H1 (cell line): Measurements from ENCODE around the gene LTC4S. TPM values are rescaled to one million over a fixed set of nuclear protein-coding genes. Genes with fewer than 3 reads are reported as not detected.

ENCODE experiments used
- CTCF ChIA-PET: fragments of 300-600 bp; sonication (Branson Sonifier 250); formaldehyde crosslinking; loops from one replicate; lab custom pipeline; 2021; ENCODE audit not compliant: partially characterized antibody; lab: Charles Lee
- POLR2A ChIA-PET: fragments of 300-600 bp; sonication (Branson Sonifier 250); formaldehyde crosslinking; loops from one replicate; lab custom pipeline; 2021; ENCODE audit warnings: inconsistent platforms; ENCODE audit not compliant: partially characterized antibody; lab: Charles Lee
- DNase-seq, 2 experiments: peaks; one replicate each; pipeline versions ENCODE4 v3.0.0 to v3.0.0-alpha.2; 2010 to 2022; ENCODE audit warnings: low spot score in 2 of 2, low read depth in 1 of 2, mixed read lengths in 1 of 2
- FAIRE-seq: peaks from 2 replicates; lab custom pipeline; 2011; peaks lifted over from hg19 to GRCh38; lab: Jason Lieb, UNC
- H2AFZ ChIP-seq: 2 replicates; pipeline ENCODE4 v1.8.1; 2012; ENCODE audit warnings: low read length, inconsistent platforms
- H2AK5ac ChIP-seq: 2 replicates; pipeline ENCODE4 v1.6.1; 2013; ENCODE audit warnings: low read depth, low read length
- H2BK120ac ChIP-seq: replicated peaks from 2 replicates; pipeline ENCODE3; 2013; ENCODE audit warnings: low read depth, low read length, inconsistent platforms
- H2BK12ac ChIP-seq: 2 replicates; pipeline ENCODE4 v1.6.1; 2013; ENCODE audit warnings: low read depth, low read length
- H2BK15ac ChIP-seq: 2 replicates; pipeline ENCODE4 v1.6.1; 2013; ENCODE audit warnings: low read length
- H2BK20ac ChIP-seq: 2 replicates; pipeline ENCODE4 v1.6.1; 2013; ENCODE audit warnings: low read length
- H2BK5ac ChIP-seq: 2 replicates; pipeline ENCODE4 v1.6.1; 2013; ENCODE audit warnings: low read depth, low read length
- H3K14ac ChIP-seq: 2 replicates; pipeline ENCODE4 v1.6.1; 2013; ENCODE audit warnings: inconsistent platforms; ENCODE audit not compliant: insufficient read length
- H3K18ac ChIP-seq: 2 replicates; pipeline ENCODE4 v1.6.1; 2013; ENCODE audit warnings: low read length; ENCODE audit errors: extremely low read depth
- H3K23ac ChIP-seq: 2 replicates; pipeline ENCODE4 v1.6.1; 2013; ENCODE audit warnings: inconsistent platforms; ENCODE audit not compliant: insufficient read length
- H3K23me2 ChIP-seq: 2 replicates; pipeline ENCODE4 v1.6.1; 2013; ENCODE audit warnings: low read depth, low read length
- H3K27ac ChIP-seq: 2 replicates; pipeline ENCODE4 v1.6.1; 2011; ENCODE audit warnings: low read depth, low read length, inconsistent platforms
- H3K27me3 ChIP-seq, 4 experiments: replicated peaks in 1 of 4; 1 replicate in 1 of 4; 2 replicates in 3 of 4; pipeline versions ENCODE4 v1.6.1 to v1.8.1; 2011 to 2013; ENCODE audit warnings: low read length in 3 of 4, mild to moderate bottlenecking in 3 of 4, inconsistent platforms in 2 of 4, mixed read lengths in 2 of 4, moderate library complexity in 1 of 4; ENCODE audit not compliant: control insufficient read depth in 3 of 4, insufficient read depth in 3 of 4; ENCODE audit errors: extremely low read depth in 1 of 4
- H3K36me3 ChIP-seq, 4 experiments: 2 replicates each; pipeline versions ENCODE4 v1.6.1 to v1.8.1; 2011 to 2013; ENCODE audit warnings: mild to moderate bottlenecking in 4 of 4, low read length in 3 of 4, moderate library complexity in 2 of 4, control low read depth in 1 of 4, inconsistent platforms in 1 of 4; ENCODE audit not compliant: insufficient read depth in 4 of 4, control insufficient read depth in 2 of 4
- H3K4ac ChIP-seq: replicated peaks from 2 replicates; pipeline ENCODE3; 2013; ENCODE audit warnings: low read length, low read depth, mixed read lengths, inconsistent platforms; ENCODE audit not compliant: insufficient read length
- H3K4me1 ChIP-seq, 4 experiments: replicated peaks in 1 of 4; 1 replicate in 1 of 4; 2 replicates in 3 of 4; pipeline versions ENCODE4 v1.6.1 to v1.8.1; 2011 to 2013; ENCODE audit warnings: low read length in 3 of 4, inconsistent platforms in 2 of 4, mixed read lengths in 1 of 4; ENCODE audit not compliant: insufficient read depth in 4 of 4, control insufficient read depth in 3 of 4
- H3K4me2 ChIP-seq, 2 experiments: 2 replicates each; pipeline versions ENCODE4 v1.6.1 to v1.8.1; 2011 to 2013; ENCODE audit warnings: low read depth in 2 of 2, low read length in 2 of 2, control low read depth in 1 of 2, inconsistent platforms in 1 of 2, mild to moderate bottlenecking in 1 of 2; ENCODE audit not compliant: insufficient read depth in 1 of 2
- H3K4me3 ChIP-seq, 4 experiments: fragments of 200-600, 300-600 bp in 1 of 4; sonication (generic), shearing (Covaris generic), sonication (Bioruptor Twin) in 1 of 4; 2 replicates each; pipeline versions ENCODE4 v1.5.1 to v1.8.1; 2011 to 2016; ENCODE audit warnings: low read length in 4 of 4, low read depth in 3 of 4, control low read depth in 2 of 4, inconsistent platforms in 2 of 4, mild to moderate bottlenecking in 2 of 4, mixed read lengths in 1 of 4, moderate library complexity in 1 of 4; ENCODE audit not compliant: insufficient read depth in 2 of 4; ENCODE audit errors: extremely low read depth in 1 of 4
- H3K56ac ChIP-seq: replicated peaks from 2 replicates; pipeline ENCODE3; 2013; ENCODE audit warnings: low read depth, mild to moderate bottlenecking, mixed read lengths, low read length, inconsistent platforms; ENCODE audit not compliant: insufficient read length
- H3K79me1 ChIP-seq: 2 replicates; pipeline ENCODE4 v1.6.1; 2013; ENCODE audit warnings: low read depth, low read length, control low read depth
- H3K79me2 ChIP-seq, 2 experiments: 2 replicates each; pipeline versions ENCODE4 v1.6.1 to v1.8.1; 2012 to 2013; ENCODE audit warnings: low read length in 2 of 2, mild to moderate bottlenecking in 2 of 2, inconsistent platforms in 1 of 2; ENCODE audit not compliant: insufficient read depth in 2 of 2, control insufficient read depth in 1 of 2
- H3K9ac ChIP-seq, 4 experiments: replicated peaks in 1 of 4; 1 replicate in 1 of 4; 2 replicates in 3 of 4; pipeline versions ENCODE4 v1.6.1 to v1.8.1; 2011 to 2013; ENCODE audit warnings: low read depth in 3 of 4, low read length in 3 of 4, control low read depth in 2 of 4, mild to moderate bottlenecking in 2 of 4, moderate library complexity in 2 of 4, inconsistent platforms in 1 of 4; ENCODE audit errors: extremely low read depth in 1 of 4
- H3K9me3 ChIP-seq, 2 experiments: 2 replicates each; pipeline versions ENCODE4 v1.6.1 to v1.8.1; 2012 to 2013; ENCODE audit warnings: mild to moderate bottlenecking in 2 of 2, moderate library complexity in 2 of 2, control low read depth in 1 of 2, inconsistent platforms in 1 of 2, low read depth in 1 of 2, low read length in 1 of 2, mixed read lengths in 1 of 2; ENCODE audit not compliant: insufficient read depth in 2 of 2
- H4K20me1 ChIP-seq, 2 experiments: replicated peaks in 1 of 2; 2 replicates each; pipeline versions ENCODE3 to v1.8.1; 2011 to 2013; ENCODE audit warnings: inconsistent platforms in 2 of 2, low read length in 2 of 2, mild to moderate bottlenecking in 1 of 2; ENCODE audit not compliant: insufficient read depth in 2 of 2, control insufficient read depth in 1 of 2
- H4K5ac ChIP-seq: 2 replicates; pipeline ENCODE4 v1.6.1; 2013; ENCODE audit warnings: low read length, low read depth, mixed read lengths, inconsistent platforms; ENCODE audit not compliant: insufficient read length
- H4K8ac ChIP-seq: 2 replicates; pipeline ENCODE4 v1.8.0; 2013; ENCODE audit warnings: mild to moderate bottlenecking, moderate library complexity, low read length, inconsistent platforms; ENCODE audit not compliant: insufficient read depth; ENCODE audit errors: extremely low read depth
- H4K91ac ChIP-seq: replicated peaks from 2 replicates; pipeline ENCODE3; 2013; ENCODE audit warnings: low read length, mixed read lengths, inconsistent platforms; ENCODE audit not compliant: insufficient read length
- BACH1 ChIP-seq: IDR thresholded peaks from 2 replicates; pipeline ENCODE4 v1.6.1; 2012; ENCODE audit warnings: low read length, improper control_type of control experiment
- RAD21 ChIP-seq, 2 experiments: IDR thresholded peaks in 1 of 2; conservative IDR thresholded peaks in 1 of 2; 2 replicates each; pipeline ENCODE4 v1.6.1; 2011; ENCODE audit warnings: low read depth in 2 of 2, low read length in 2 of 2, improper control_type of control experiment in 1 of 2, inconsistent platforms in 1 of 2, mild to moderate bottlenecking in 1 of 2, moderate library complexity in 1 of 2
- SIN3A ChIP-seq, 2 experiments: IDR thresholded peaks in 1 of 2; conservative IDR thresholded peaks in 1 of 2; 2 replicates each; pipeline ENCODE4 v1.6.1; 2011 to 2012; ENCODE audit warnings: low read length in 2 of 2, improper control_type of control experiment in 1 of 2, low read depth in 1 of 2, mild to moderate bottlenecking in 1 of 2
- SIX5 ChIP-seq: IDR thresholded peaks from 2 replicates; pipeline ENCODE4 v1.6.1; 2011; ENCODE audit warnings: mild to moderate bottlenecking, low read depth, low read length
- WGBS, 2 experiments: shearing (Covaris generic) in 1 of 2; methylation state at CpG; one replicate each; pipeline versions ENCODE4 v1.1.6 to v1.1.7; 2013 to 2015; ENCODE audit warnings: low lambda C conversion rate in 2 of 2, mixed read lengths in 2 of 2, inconsistent platforms in 1 of 2, low coverage in 1 of 2, missing lambda C conversion rate in 1 of 2; ENCODE audit not compliant: insufficient replicate concordance in 2 of 2, insufficient coverage in 1 of 2, insufficient read length in 1 of 2; ENCODE audit errors: extremely low coverage in 1 of 2, missing lambda C conversion rate in 1 of 2; 5-methylcytosine and 5-hydroxymethylcytosine counted together
- polyA plus RNA-seq, 7 experiments: library from polyadenylated mRNA; depleted of rRNA in 3 of 7; stranded (reverse) in 5 of 7; unstranded in 2 of 7; fragments of >200 nt in 5 of 7; fragments of 200-250 nt in 2 of 7; gene quantifications; 1 replicate in 5 of 7; 2 replicates in 1 of 7; 4 replicates in 1 of 7; pipeline versions ENCODE4 v1.2.1 to v1.2.3, GENCODE V29; 2011 to 2013; ENCODE audit warnings: missing spikeins in 2 of 7, mixed read lengths in 2 of 7
- total RNA-seq: library from RNA; stranded (reverse); fragmentation: NEBNext Ultra II Directional; extraction: Animal tissue kit (Norgen Biotek cat#: 25700); gene quantifications from 2 replicates; pipeline ENCODE4 v1.2.1, GENCODE V29; 2021
- TF ChIP-seq, protein P1 (sequence below): IDR thresholded peaks from 2 replicates; pipeline ENCODE4 v1.6.1; 2011; ENCODE audit warnings: low read depth, mild to moderate bottlenecking, low read length; ENCODE audit not compliant: insufficient read depth
- TF ChIP-seq, protein P2 (sequence below), 3 experiments: IDR thresholded peaks; 1 replicate in 2 of 3; 2 replicates in 1 of 3; pipeline versions ENCODE4 v1.5.1 to v1.6.1; 2011; ENCODE audit warnings: low read length in 3 of 3, mild to moderate bottlenecking in 3 of 3, inconsistent platforms in 2 of 3, low read depth in 1 of 3, moderate library complexity in 1 of 3; ENCODE audit not compliant: insufficient read depth in 1 of 3; ENCODE audit errors: control extremely low read depth in 1 of 3

Gene LTC4S
- total and polyA plus RNA-seq, 2 of the 8 experiments (the other 6 are each of a cell fraction or from before 2014, with no cell fraction given) = 2.2 to 3.7 TPM

DNA sequence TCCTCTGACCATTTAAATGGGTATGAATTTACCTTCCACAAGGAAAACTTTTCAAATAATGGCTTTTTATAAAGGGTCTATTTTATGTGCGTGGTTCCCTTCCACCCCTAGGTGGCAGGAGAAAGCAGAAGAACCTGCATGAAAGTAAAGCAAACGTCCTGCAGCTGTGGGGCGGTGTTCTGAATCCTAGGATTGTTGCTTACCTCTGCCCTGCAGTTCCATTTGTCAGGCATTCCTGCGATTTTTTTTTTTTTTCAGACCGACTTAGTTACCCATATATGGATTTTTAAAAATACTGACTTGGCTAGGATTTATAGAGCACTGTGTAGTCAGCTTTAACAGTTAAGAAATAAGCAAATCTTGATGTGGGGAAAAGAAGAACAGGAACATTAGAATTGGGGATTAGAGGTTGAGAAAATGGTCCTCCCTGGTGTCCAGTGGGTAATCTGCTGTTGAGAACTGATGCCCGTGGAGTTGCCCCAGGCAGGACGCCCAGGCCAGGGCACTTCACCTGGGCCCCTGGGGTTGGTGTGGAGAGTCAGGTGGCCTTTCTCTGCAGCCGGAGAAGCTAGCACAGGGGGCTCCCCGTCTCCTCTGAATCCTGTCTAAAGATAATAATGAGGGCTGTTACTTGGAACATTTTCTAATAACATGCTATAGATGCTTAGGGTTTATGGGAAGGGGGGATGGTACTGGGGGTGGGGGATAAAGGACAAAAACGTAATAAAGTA is 30.4 kb upstream of the LTC4S start:
- H4K20me1 ChIP-seq = peaks cover 24 to 34% of the 10 kb centered on the region in 2 experiments
- no peak overlapping the region for H2BK20ac ChIP-seq

More for the DNA sequence above, 30.4 kb upstream of the LTC4S start:
- H3K79me2 ChIP-seq = peaks cover 3 to 76% of the 10 kb centered on the region in 2 experiments; a peak in 3 of 4 replicates
- H3K4ac ChIP-seq = no peak overlapping the region
- H4K8ac ChIP-seq = no peak overlapping the region
- H3K27ac ChIP-seq = no peak overlapping the region
- CTCF ChIA-PET = interaction anchor here (0.6 to 4.9 kb wide), 34 partner anchors 9 to 1010 kb away, joined by 3 to 32 read pairs (median 4); partner anchors contain the start of gene LTC4S
- H4K91ac ChIP-seq = no peak overlapping the region
- no peak overlapping the region for H2BK15ac ChIP-seq
- DNase-seq (no peak), FAIRE-seq (peak; percentile 77)
- H3K9me3 ChIP-seq = no peaks in the 10 kb centered on the region
- H3K14ac ChIP-seq = no peak overlapping the region
- no peaks in the 10 kb centered on the region for H3K23me2 ChIP-seq
- H3K79me1 ChIP-seq = peaks cover 21% of the 10 kb centered on the region
- no peak overlapping the region for H3K23ac ChIP-seq
- H2BK120ac ChIP-seq = no peak overlapping the region
- H3K27me3 ChIP-seq = no peaks in the 10 kb centered on the region
- POLR2A ChIA-PET = interaction anchor here (0.6 to 2.5 kb wide), 7 partner anchors 13 to 150 kb away, joined by 3 to 10 read pairs (median 4); partner anchors contain the start of gene HNRNPH1
- H3K56ac ChIP-seq = no peak overlapping the region
- H2AK5ac ChIP-seq = no peak overlapping the region
- H3K9ac ChIP-seq = no peak overlapping the region
- 0 out of 2 replicates have a peak overlapping the region, but pooled peaks have one; percentile 36 for H2BK5ac ChIP-seq
- H3K36me3 ChIP-seq = peaks cover 14 to 25% (median 16%) of the 10 kb centered on the region in 4 experiments
- H3K18ac ChIP-seq = no peak overlapping the region
- H2BK12ac ChIP-seq = no peak overlapping the region
- no peak overlapping the region for H4K5ac ChIP-seq
- no peak overlapping the region for H3K4me2 ChIP-seq
- 43% methylated on average over 10 of the region's 10 CpGs; no CpG with 5 or more reads in 1 of the 2 experiments for WGBS, 2 experiments
- H2AFZ ChIP-seq = no peak overlapping the region
- TF ChIP-seq SIX5 = no peak
- TF ChIP-seq, protein P1, sequence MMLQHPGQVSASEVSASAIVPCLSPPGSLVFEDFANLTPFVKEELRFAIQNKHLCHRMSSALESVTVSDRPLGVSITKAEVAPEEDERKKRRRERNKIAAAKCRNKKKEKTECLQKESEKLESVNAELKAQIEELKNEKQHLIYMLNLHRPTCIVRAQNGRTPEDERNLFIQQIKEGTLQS = no peak
- TF ChIP-seq BACH1 = 0 out of 2 replicates have a peak, but pooled peaks have one; percentile 15
- TF ChIP-seq SIN3A (conservative IDR thresholded peaks at IDR 0.05 in 1 of 2, IDR thresholded peaks at IDR 0.05 in 1 of 2; ENCODE audit: low read depth in 1 of 2, low read length in 2 of 2) = 0 out of 4 replicates have a peak, but pooled peaks of 1 of the 2 experiments have one; percentile 47
- TF ChIP-seq, protein P2, sequence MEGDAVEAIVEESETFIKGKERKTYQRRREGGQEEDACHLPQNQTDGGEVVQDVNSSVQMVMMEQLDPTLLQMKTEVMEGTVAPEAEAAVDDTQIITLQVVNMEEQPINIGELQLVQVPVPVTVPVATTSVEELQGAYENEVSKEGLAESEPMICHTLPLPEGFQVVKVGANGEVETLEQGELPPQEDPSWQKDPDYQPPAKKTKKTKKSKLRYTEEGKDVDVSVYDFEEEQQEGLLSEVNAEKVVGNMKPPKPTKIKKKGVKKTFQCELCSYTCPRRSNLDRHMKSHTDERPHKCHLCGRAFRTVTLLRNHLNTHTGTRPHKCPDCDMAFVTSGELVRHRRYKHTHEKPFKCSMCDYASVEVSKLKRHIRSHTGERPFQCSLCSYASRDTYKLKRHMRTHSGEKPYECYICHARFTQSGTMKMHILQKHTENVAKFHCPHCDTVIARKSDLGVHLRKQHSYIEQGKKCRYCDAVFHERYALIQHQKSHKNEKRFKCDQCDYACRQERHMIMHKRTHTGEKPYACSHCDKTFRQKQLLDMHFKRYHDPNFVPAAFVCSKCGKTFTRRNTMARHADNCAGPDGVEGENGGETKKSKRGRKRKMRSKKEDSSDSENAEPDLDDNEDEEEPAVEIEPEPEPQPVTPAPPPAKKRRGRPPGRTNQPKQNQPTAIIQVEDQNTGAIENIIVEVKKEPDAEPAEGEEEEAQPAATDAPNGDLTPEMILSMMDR (IDR thresholded peaks at IDR 0.05; ENCODE audit: control extremely low read depth in 1 of 3, insufficient read depth in 1 of 3, low read depth in 1 of 3, low read length in 3 of 3) = peak; percentile 47 to 94 (median 89)
- peak; percentile 66 to 71 for TF ChIP-seq RAD21 (IDR thresholded peaks at IDR 0.05 in 1 of 2, conservative IDR thresholded peaks at IDR 0.05 in 1 of 2; ENCODE audit: low read depth in 2 of 2, low read length in 2 of 2)
- H3K4me3 ChIP-seq = no peak overlapping the region
- H3K4me1 ChIP-seq = peaks cover 3 to 19% (median 5%) of the 10 kb centered on the region in 4 experiments
